Right renal pelvis (tissue), 4 donors: ENCODE data around the gene THBS1. TPM values are rescaled to one million over a fixed set of nuclear protein-coding genes. Genes with fewer than 3 reads are reported as not detected.

ENCODE experiments used
- DNase-seq, 4 donors: peaks; one replicate each; pipeline ENCODE4 v3.0.0-alpha.2; 2013; ENCODE audit warnings: low read depth in 4 of 4, low spot score in 3 of 4, missing footprints in 1 of 4
- polyA plus RNA-seq, 4 donors: library from polyadenylated mRNA; unstranded; fragments of 120-200 nt; gene quantifications; one replicate each; pipeline ENCODE4 v1.2.1, GENCODE V29; 2013; ENCODE audit not compliant: insufficient read length in 4 of 4

THBS1 gene
- polyA plus RNA-seq, 4 donors: 153 to 186 (median 166) TPM

DNA sequence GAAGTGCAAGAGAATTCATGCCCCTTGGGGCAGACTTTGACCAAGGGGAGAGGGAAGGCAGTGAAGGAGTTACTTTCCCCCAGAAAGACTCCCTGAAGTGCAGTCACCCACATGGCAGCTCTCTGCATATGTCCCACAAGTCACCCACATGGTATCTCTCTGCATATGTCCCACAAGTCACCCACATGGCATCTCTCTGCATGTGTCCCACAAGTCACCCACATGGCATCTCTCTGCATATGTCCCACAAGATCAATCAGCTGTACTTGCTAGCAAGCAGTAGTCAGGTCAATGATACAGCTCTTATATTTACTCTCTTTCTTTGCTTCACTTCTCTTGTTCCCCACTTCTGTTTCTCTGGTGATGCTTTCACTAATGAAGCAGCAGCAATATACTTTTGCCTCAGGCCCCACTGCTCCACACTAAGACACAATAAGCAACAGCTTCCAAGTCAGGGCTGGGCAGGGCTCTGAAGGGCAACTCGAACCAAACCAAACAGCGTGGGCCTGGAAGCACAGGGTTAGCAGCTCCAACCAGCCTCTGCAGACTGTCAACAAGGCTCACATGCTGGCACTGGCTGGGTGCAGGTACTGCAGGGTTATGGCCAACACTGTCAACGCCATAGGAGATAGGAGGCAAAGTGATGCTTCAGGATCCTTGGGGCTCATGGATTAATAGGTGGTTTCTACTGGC is 46.7 kb downstream of the THBS1 start:
- no peak for DNase-seq

- no peak for DNase-seq
These were observed 47.2 kb downstream of the THBS1 start for GRCh38 chr15:39628144-39628508.

DNA sequence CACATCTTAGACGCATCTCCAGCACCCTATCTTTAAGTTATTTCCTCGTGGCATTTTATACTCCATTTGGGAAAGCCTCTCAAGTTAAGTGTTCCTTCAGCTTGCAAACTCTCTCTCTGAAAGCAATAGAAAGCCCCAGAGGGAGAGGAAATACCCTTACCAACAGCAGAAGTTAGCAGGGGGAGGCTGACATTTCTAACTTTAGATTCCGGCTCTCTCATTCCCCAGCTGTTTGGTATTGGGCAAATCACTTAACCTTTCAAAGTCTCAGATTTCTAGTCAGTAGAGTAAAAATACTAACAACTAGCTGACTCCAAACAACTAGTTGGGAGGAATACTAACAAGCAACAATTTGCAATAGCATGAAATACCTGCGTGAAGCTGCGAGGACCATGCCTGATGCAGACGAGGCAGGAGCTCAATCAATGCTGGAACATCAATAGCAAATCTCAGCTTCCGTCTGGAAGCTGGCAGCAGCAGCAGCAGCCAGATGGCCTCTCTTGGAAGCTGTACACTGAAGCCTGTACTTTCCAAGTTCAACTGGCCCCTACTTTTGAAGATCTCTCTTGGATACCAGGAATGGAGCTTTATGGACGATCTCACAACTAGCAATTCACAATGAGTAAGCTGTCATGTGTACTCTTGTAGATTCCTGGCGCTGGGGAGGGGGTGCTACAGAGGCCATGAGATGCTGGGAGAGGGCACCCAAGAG is 47.8 kb downstream of the THBS1 start:
- no peak for DNase-seq

DNA sequence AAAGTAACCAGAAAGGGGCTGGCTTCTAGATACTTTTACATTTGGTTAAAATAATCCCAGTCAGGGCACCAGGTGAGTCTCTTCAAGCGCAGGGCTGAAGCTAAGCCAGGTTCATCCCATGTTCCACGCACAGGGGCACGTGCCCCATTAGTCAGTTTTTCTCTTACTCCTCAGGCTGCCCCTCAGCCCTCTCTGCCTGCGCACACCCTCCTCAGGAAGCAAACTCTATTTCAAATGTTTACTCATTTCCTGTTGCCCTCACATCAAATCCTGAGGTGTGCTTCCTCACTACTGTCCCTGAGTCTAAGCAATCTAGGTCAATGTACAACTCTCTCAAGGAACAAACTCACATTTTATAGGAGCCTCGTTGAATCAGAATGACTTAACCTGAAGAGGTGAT is 48.5 kb downstream of the THBS1 start:
- no peak for DNase-seq

- DNase-seq: no peak
These were observed 49.0 kb downstream of the THBS1 start for GRCh38 chr15:39629906-39630305.

DNA sequence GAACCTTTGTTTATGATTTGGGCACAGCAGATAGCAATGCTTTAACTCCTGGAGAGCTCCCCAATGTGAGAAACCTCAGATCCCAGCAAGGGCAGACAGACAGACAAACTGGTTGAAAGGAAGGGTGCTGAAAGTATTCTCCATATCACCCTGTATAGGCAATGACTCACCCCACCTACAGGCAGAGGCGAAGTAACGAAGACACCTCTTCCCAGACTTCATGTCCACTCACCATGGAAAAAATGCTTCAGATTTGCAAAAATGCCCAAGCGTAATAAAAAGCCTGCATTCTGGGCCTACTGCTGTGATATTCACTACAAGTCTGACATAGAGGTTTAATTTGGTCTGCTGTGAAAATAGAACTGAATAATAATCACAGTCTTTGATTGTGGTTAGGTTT is 50.5 kb downstream of the THBS1 start:
- no peak for DNase-seq

GRCh38 chr15:39638041-39638440 is 57.2 kb downstream of the THBS1 start:
- DNase-seq: no peak

DNA sequence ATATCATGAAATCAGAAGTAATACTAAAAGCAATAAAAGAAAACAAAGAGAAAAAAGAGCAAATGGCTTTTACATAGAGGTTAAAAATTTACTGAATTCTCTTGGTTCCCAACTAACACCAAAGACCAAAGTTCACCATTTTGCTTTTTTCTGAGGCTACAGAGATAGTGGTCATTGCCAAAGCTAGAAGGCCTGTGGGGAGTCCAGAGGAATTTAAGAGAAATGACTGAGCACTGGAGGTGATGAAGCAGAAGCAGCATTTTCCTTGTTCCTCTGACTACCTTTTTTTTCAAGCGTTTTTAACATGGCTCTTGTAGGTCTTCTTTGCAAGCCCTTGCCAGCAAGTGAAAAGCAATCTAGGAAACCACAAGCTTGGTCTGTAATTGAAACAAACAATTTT is 58.2 kb downstream of the THBS1 start:
- no peak for DNase-seq

DNA sequence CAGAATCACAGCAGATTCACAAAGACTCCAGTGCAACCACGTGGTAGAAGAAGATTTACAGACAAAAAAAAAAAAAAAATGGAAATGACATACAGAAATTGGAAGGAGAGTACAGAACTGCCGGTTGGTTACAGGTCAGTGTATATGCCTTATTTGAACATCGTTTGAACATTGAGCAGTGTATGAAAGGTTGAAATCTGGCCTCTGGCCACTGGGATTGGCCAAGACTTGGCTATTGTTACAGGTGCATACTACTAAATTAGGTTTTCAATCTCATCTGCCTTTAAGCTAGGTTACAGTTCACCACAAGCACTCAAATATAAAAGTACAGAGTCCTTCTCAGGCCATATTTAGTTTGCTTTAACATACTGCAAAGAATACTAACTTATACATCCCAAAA is 59.8 kb downstream of the THBS1 start:
- no peak for DNase-seq

DNA sequence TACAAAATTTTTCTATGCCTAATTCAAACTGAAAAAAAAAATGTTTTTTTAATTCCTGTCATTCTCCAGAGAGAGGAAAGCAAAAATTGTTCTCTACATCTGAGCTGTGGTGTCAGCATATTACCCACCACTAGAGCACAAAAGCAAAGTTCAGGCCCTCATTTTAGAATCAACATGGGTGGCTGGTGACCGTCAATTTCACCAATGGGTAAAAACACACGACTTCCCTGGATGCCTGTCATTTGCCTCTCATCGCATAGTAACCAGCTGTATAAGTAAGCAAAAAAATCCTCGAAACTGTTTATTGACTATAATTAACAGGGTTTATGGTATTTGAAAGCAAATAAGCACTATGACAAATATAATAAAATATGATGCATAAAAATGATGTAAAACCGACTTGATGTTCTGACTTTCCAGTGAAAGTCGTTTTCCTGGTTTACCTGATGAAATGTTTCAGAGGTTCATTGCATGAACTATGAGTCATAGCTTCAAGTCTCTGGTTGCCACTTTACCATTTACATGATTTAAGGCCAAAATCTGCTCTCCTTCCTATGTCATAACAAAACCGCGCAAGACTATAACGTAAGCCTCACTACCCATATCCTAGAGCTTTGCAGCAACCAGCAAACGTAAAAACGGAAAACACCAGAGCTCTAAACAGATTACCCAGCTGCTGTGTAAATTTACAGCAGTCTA is 60.5 kb downstream of the THBS1 start:
- DNase-seq: no peak

GRCh38 chr15:39642011-39642640 is 61.2 kb downstream of the THBS1 start:
- DNase-seq: no peak

DNA sequence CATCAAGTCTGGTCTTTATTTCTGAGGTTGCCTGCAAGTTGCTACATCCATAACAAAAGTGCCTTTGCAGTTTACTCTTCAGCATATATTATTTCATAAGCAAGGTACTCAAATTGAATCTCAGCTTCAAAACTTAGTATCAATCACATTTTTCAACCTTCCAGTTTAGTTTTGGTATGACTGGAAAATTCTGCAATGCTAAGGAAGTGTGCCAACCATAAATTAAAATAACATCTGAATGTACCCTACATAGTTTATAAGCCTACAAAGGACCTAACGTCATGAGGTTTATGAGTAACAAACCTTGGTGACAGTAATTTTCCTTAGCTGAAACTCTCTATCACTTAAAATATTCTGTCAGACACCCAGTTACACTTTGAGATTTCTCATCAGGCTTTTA is 62.8 kb downstream of the THBS1 start:
- no peak for DNase-seq

- DNase-seq: no peak
These were observed 63.3 kb downstream of the THBS1 start for GRCh38 chr15:39644136-39644535.

- DNase-seq: no peak
These were observed 64.5 kb downstream of the THBS1 start for GRCh38 chr15:39645138-39645975.

DNA sequence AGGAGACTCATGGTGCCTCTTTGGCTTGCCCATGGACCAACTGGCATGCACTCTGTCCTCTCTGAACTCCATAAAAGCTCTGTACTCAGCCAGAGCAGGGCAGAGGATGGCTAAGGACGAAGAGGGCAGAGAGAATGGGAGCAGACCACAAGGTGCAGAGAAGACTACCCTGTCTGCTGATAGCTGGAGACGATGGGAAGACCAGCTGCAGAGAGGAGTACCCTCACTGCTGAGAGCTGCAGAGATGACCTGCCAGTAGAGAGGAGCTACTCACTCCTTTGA is 65.0 kb downstream of the THBS1 start:
- no peak for DNase-seq

GRCh38 chr15:39646425-39646824 is 65.5 kb downstream of the THBS1 start:
- DNase-seq: no peak

Other genes starting within 250 kb of the THBS1 start
- 1 to 10 TPM; 1.8 to 2.8 (median 2.0) TPM for gene FSIP1, start 201.8 kb downstream of the THBS1 start, polyA plus RNA-seq